K562 (cell line): ENCODE measurements around the gene TOM1L2. TPM values are rescaled to one million over a fixed set of nuclear protein-coding genes. Genes with fewer than 3 reads are reported as not detected.

Experiments
- BCOR ChIP-seq: fragments of 450-650 bp; IDR thresholded peaks from 2 replicates; pipeline ENCODE4 v1.6.1; 2016
- CREB1 ChIP-seq, 2 experiments: sonication (generic) in 1 of 2; formaldehyde crosslinking in 1 of 2; IDR thresholded peaks; 2 replicates each; pipeline versions ENCODE4 v1.6.1 to v1.8.0; 2012 to 2022; ENCODE audit warnings: inconsistent platforms in 1 of 2, mild to moderate bottlenecking in 1 of 2, missing genetic modification reagents in 1 of 2, moderate library complexity in 1 of 2
- CXXC5 ChIP-seq: fragments of 250-450 bp; sonication (Bioruptor Pico); IDR thresholded peaks from 2 replicates; pipeline ENCODE4 v1.8.0; 2022; ENCODE audit warnings: inconsistent platforms, mild to moderate bottlenecking, moderate library complexity
- IRF2 ChIP-seq: sonication (generic); formaldehyde crosslinking; IDR thresholded peaks from 2 replicates; pipeline ENCODE4 v1.8.1; 2022; ENCODE audit warnings: mild to moderate bottlenecking, missing genetic modification reagents
- MED1 ChIP-seq: sonication (generic); formaldehyde crosslinking; IDR thresholded peaks from 2 replicates; pipeline ENCODE4 v1.8.1; 2023; ENCODE audit warnings: missing genetic modification reagents, borderline replicate concordance
- NR2C2 ChIP-seq, 2 experiments: fragments of 200-800 bp in 1 of 2; sonication (Bioruptor generic) in 1 of 2; sonication (generic) in 1 of 2; formaldehyde crosslinking in 1 of 2; IDR thresholded peaks; 2 replicates each; pipeline versions ENCODE4 v1.6.1 to v1.8.0; 2016 to 2022; ENCODE audit warnings: mild to moderate bottlenecking in 1 of 2, missing compliant biosample characterization in 1 of 2, missing genetic modification characterization in 1 of 2, missing genetic modification reagents in 1 of 2
- POLR2G ChIP-seq: fragments of 200-400 bp; formaldehyde crosslinking; IDR thresholded peaks from 2 replicates; pipeline ENCODE4 v1.6.1; 2017; ENCODE audit warnings: low read depth, mild to moderate bottlenecking, antibody characterized with exemption, low read length, moderate library complexity
- SUPT5H ChIP-seq: fragments of 450-650 bp; IDR thresholded peaks from 2 replicates; pipeline ENCODE4 v1.6.1; 2016
- TAF15 ChIP-seq: fragments of 200-400 bp; formaldehyde crosslinking; IDR thresholded peaks from 2 replicates; pipeline ENCODE4 v1.6.1; 2017; ENCODE audit warnings: mild to moderate bottlenecking, low read depth, low read length, moderate library complexity
- XRCC5 ChIP-seq: fragments of 200-400 bp; formaldehyde crosslinking; IDR thresholded peaks from 2 replicates; pipeline ENCODE4 v1.6.1; 2017; ENCODE audit warnings: low read depth, mild to moderate bottlenecking, low read length
- ZNF124 ChIP-seq: sonication (generic); formaldehyde crosslinking; IDR thresholded peaks from 2 replicates; pipeline ENCODE4 v1.8.1; 2022; ENCODE audit warnings: missing genetic modification reagents
- polyA plus RNA-seq, 8 experiments: library from polyadenylated mRNA; depleted of rRNA in 4 of 8; stranded (reverse) in 5 of 8; unstranded in 3 of 8; fragments of >200 nt; fragmentation: Nextera tagmentation in 2 of 8; fragmentation: Illumina TruSeq in 1 of 8; extraction: Ambion mirVana in 2 of 8; extraction: Trizol in 1 of 8; gene quantifications; 2 replicates each; pipeline versions ENCODE4 v1.2.1 to v1.2.3, GENCODE V29; 2011 to 2014; ENCODE audit warnings: inconsistent platforms in 1 of 8, missing spikeins in 1 of 8
- total RNA-seq, 7 experiments: library from RNA; depleted of rRNA in 6 of 7; stranded (reverse); fragments of >200 nt in 6 of 7; fragmentation: Illumina TruSeq in 2 of 7; extraction: Trizol in 2 of 7; gene quantifications; 2 replicates each; pipeline versions ENCODE4 v1.2.1 to v1.2.3, GENCODE V29; 2011 to 2021; ENCODE audit warnings: low replicate concordance in 1 of 7

TOM1L2 gene
- total and polyA plus RNA-seq, 9 of the 15 experiments (the other 6 are each of a cell fraction or from before 2014, with no cell fraction given): 0.07 to 6.0 (median 2.5) TPM

DNA sequence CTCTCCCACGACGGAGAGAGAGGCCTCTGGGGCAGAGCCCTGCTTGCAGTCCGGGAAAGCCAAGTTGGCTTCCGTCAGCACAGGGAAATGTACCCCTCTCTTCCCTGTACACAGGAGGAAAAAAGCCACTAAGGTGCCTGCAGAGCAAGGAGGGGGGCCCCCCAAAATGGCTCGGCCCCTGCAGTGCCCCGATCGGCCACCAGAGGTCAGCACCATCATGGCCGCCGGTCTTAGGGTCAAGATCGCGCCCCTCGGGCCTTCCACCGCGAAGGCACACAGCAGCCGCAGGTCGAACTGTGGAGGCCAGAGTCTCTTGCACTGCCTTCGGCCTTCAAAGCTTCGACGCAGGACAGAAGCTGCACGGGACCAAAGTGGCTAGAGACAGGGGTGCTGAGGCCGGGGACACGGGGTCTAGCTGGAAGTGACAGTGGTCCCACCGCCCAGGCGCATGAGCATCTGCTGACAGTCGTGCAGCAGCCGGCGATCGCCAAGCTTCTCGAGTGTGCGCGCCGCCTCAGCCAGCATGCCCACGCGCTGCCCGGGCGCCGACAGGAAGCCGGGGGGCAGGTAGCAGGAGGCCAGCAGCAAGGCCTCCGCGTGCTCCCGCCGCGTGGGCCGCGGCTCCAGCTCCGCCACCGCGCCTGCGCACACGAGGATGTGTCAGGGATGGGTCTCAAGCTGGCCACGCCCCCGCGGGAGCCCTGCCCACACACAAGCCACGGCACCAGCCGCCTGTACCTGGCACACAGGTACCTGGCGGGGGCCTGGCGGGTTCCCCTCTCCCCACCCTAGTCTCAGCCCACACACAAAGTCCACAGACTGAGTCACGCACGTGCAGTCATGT lies 159.8 kb downstream of the TOM1L2 start (continued):
- TF ChIP-seq MED1 (CRISPR knock-in tag): 0 out of 2 replicates have a peak, but pooled peaks have one; percentile 28
- peak; percentile 51 for TF ChIP-seq CXXC5 (CRISPR knock-in tag)
- TF ChIP-seq TAF15: no peak
- TF ChIP-seq ZNF124 (CRISPR knock-in tag): no peak
- TF ChIP-seq SUPT5H: peak; percentile 26; the same call in 1 of the 2 replicates
- TF ChIP-seq BCOR: no peak
- TF ChIP-seq NR2C2 (CRISPR knock-in tag; IDR thresholded peaks at IDR 0.05): peak; percentile 70; the same call in 1 of the 2 replicates
- TF ChIP-seq NR2C2 (tag; IDR thresholded peaks at IDR 0.05): peak; percentile 64
- peak; percentile 76 for TF ChIP-seq POLR2G
- TF ChIP-seq CREB1 (IDR thresholded peaks at IDR 0.05): no peak
- 0 out of 2 replicates have a peak, but pooled peaks have one; percentile 18 for TF ChIP-seq CREB1 (CRISPR knock-in tag; IDR thresholded peaks at IDR 0.05)
- peak; percentile 67; the same call in 1 of the 2 replicates for TF ChIP-seq XRCC5
- TF ChIP-seq IRF2 (CRISPR knock-in tag): peak; percentile 45; the same call in 1 of the 2 replicates
